ENCODE measurements around the gene CHAT. TPM values are rescaled to one million over a fixed set of nuclear protein-coding genes. Genes with fewer than 3 reads are reported as not detected.

Gene CHAT
- total RNA-seq, 1 experiment from 2014 or later, result not detected

GRCh38 chr10:49629431-49629881 is 15.6 kb downstream of the CHAT start:
- H3K4me2 ChIP-seq (ENCODE audit: insufficient read depth, insufficient read length, low read length), result no peak overlapping the region
- no peak for DNase-seq
- no peak overlapping the region for H2BK12ac ChIP-seq (ENCODE audit: insufficient read length, low read depth, low read length)
- no peak overlapping the region for H3K18ac ChIP-seq (ENCODE audit: insufficient read length, low read depth, low read length)
- H4K91ac ChIP-seq (ENCODE audit: insufficient read length, low read depth, low read length), result no peak overlapping the region
- no peaks in the 10 kb centered on the region for H3K79me2 ChIP-seq (ENCODE audit: insufficient read depth, low read length)
- no peak overlapping the region for H3K27ac ChIP-seq (ENCODE audit: insufficient read length, low read depth, low read length)
- no peaks in the 10 kb centered on the region for H3K9me3 ChIP-seq (ENCODE audit: control insufficient read depth, low read depth, low read length)
- no peaks in the 10 kb centered on the region for H3K79me1 ChIP-seq (ENCODE audit: insufficient read depth, low read depth, low read length, poor library complexity, severe bottlenecking)
- no CpG with 5 or more reads among the region's 9 CpGs for WGBS (ENCODE audit: extremely low coverage, insufficient read length, low lambda C conversion rate)
- H3K4me1 Mint-ChIP-seq, result no peaks in the 10 kb centered on the region
- no peak overlapping the region for H3K14ac ChIP-seq (ENCODE audit: insufficient read depth, low read length)
- H3K23ac ChIP-seq (ENCODE audit: insufficient read length, low read depth, low read length), result no peak overlapping the region
- H3K9ac ChIP-seq (ENCODE audit: extremely low read depth, insufficient read length, low read length), result no peak overlapping the region
- H4K20me1 ChIP-seq (ENCODE audit: control insufficient read depth, insufficient read depth, insufficient read length), result no peaks in the 10 kb centered on the region
- H2BK15ac ChIP-seq (ENCODE audit: low read depth, low read length), result no peak overlapping the region
- H3K27ac Mint-ChIP-seq, result no peak overlapping the region
- no peak for TF ChIP-seq CTCF (conservative IDR thresholded peaks at IDR 0.05)
- no peak overlapping the region for H2AK5ac ChIP-seq (ENCODE audit: insufficient read length, low read length)
- no peaks in the 10 kb centered on the region for H3K9me3 Mint-ChIP-seq
- H3T11ph ChIP-seq (ENCODE audit: low read length), result no peak overlapping the region
- no peak overlapping the region for H3K4ac ChIP-seq (ENCODE audit: low read depth, low read length)
- no peak overlapping the region for H3K4me3 Mint-ChIP-seq
- H2BK120ac ChIP-seq (ENCODE audit: low read depth, low read length, poor library complexity, severe bottlenecking), result no peak overlapping the region
- H3K36me3 Mint-ChIP-seq (ENCODE audit: insufficient read depth in 1 of 3, low read depth in 3 of 3), result no peaks in the 10 kb centered on the region
- H2AFZ ChIP-seq (ENCODE audit: low read length), result no peak overlapping the region
- H3K27me3 Mint-ChIP-seq (ENCODE audit: low read depth), result peaks cover 17% of the 10 kb centered on the region
- H3K4me1 ChIP-seq (ENCODE audit: insufficient read depth, low read length), result no peaks in the 10 kb centered on the region
- no peaks in the 10 kb centered on the region for H3K27me3 ChIP-seq (ENCODE audit: insufficient read depth, low read length)
- H2BK20ac ChIP-seq (ENCODE audit: low read depth, low read length, poor library complexity, severe bottlenecking), result no peak overlapping the region
- no peak overlapping the region for H2BK5ac ChIP-seq (ENCODE audit: insufficient read length, low read length)
- H3K56ac ChIP-seq (ENCODE audit: insufficient read length, low read depth, low read length), result no peak overlapping the region
- H4K5ac ChIP-seq (ENCODE audit: insufficient read length, low read depth, low read length), result no peak overlapping the region
- no peaks in the 10 kb centered on the region for H3K23me2 ChIP-seq (ENCODE audit: insufficient read length, low read depth, low read length, poor library complexity, severe bottlenecking)
- H4K8ac ChIP-seq (replicated peaks; ENCODE audit: insufficient read length, low read depth, low read length), result no peak overlapping the region
